ENCODE results near the gene BOD1L2. TPM values are rescaled to one million over a fixed set of nuclear protein-coding genes. Genes with fewer than 3 reads are reported as not detected.

The BOD1L2 gene
- total and polyA plus RNA-seq, 5 donors from 2014 or later, result not detected

DNA sequence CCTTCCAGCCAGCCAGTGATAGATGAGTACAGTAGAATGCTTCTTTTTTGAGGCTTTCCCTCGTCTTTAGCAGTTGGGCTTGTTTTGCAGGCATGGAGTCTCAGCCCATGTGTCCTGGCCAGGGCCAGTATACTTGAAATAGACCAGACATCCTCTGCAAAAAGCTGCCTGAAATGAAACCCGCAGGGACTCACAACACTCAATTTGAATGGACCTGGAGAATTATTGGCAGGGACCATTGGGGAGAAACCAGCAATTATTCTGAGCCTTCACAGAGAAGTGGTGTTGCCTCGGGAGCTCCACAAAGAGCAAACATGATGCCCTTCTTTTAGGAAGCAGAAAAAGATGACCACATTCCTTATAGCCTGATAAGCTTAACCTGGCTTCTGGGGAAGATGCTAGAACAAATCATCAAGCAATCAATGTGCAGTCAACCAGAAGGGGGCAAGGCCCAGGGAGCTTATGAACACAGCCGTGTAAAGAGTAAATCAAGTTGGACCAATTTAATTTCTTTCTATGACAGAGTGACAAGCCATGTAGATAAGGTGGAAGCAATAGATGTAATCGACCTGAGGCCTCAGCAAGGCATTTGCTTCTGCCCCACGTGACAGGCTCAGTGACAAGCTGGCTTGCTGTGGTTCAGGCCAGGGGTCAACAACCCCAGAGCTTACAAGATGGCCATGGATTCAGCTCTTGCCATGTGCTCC lies 42.1 kb downstream of the BOD1L2 start:
- H3K4me1 ChIP-seq (ENCODE audit: control insufficient read depth, insufficient read depth, low read length, poor library complexity, severe bottlenecking), result no peaks in the 10 kb centered on the region
- no peak for DNase-seq
- H3K36me3 ChIP-seq (ENCODE audit: control insufficient read depth, insufficient read depth, low read length), result no peaks in the 10 kb centered on the region
- peaks cover 12% of the 10 kb centered on the region for H3K27me3 Mint-ChIP-seq
- H3K27me3 ChIP-seq (ENCODE audit: control insufficient read depth, insufficient read depth, low read length), result peaks cover 10% of the 10 kb centered on the region
- no peak overlapping the region for H3K4me3 Mint-ChIP-seq
- H3K4me1 Mint-ChIP-seq, result no peaks in the 10 kb centered on the region
- H3K4me3 ChIP-seq (ENCODE audit: low read depth, low read length), result no peak overlapping the region
- ATAC-seq (ENCODE audit: low read depth in 2 of 2), result no peak
- no peaks in the 10 kb centered on the region for H3K36me3 Mint-ChIP-seq
- H3K27ac ChIP-seq (ENCODE audit: insufficient read depth, low read length, poor library complexity, severe bottlenecking), result no peak overlapping the region
- H3K9me3 ChIP-seq (ENCODE audit: control insufficient read depth in 2 of 2, low read length in 2 of 2), result peaks cover 14 to 20% of the 10 kb centered on the region in 2 experiments
- H3K27ac Mint-ChIP-seq, result no peak overlapping the region
- H3K9me3 Mint-ChIP-seq, result peaks cover 3 to 19% (median 13%) of the 10 kb centered on the region in 7 donors

DNA sequence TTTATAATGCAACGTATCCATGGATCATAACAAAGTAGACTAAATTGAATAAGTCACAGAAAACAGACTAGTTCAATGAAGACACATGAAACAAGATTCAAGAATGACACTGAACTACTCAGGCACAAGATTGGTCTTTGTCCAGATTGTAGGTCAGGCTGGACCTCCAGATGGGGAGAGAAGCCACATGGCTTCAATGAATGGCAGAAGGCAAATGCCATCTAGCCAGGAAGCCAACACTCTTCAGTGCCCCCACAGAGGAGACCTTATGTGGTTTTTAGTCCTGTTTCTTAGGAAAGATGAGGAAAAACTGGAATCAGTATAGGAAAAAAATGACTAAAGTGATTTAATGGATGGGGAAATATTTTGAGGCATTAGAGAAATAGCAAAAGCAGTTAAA lies 43.1 kb downstream of the BOD1L2 start:
- Mint-ChIP-seq H3K27me3 (peaks cover 12% of the 10 kb centered on the region), H3K4me1 (no peaks in the 10 kb centered on the region), H3K27ac (no peak overlapping the region), H3K4me3 (no peak overlapping the region), H3K9me3 (peaks cover 3 to 16% (median 12%) of the 10 kb centered on the region in 7 donors), H3K36me3 (no peaks in the 10 kb centered on the region)
- H3K4me1 ChIP-seq (ENCODE audit: control insufficient read depth, insufficient read depth, low read length, poor library complexity, severe bottlenecking), result no peaks in the 10 kb centered on the region
- H3K36me3 ChIP-seq (ENCODE audit: control insufficient read depth, insufficient read depth, low read length), result no peaks in the 10 kb centered on the region
- DNase-seq (no peak), ATAC-seq (ENCODE audit: low read depth in 2 of 2) (no peak)
- no peak overlapping the region for H3K27ac ChIP-seq (ENCODE audit: insufficient read depth, low read length, poor library complexity, severe bottlenecking)
- peaks cover 12% of the 10 kb centered on the region for H3K27me3 ChIP-seq (ENCODE audit: control insufficient read depth, insufficient read depth, low read length)
- H3K4me3 ChIP-seq (ENCODE audit: low read depth, low read length), result no peak overlapping the region
- peaks cover 6 to 13% of the 10 kb centered on the region in 2 experiments for H3K9me3 ChIP-seq (ENCODE audit: control insufficient read depth in 2 of 2, low read length in 2 of 2)

DNA sequence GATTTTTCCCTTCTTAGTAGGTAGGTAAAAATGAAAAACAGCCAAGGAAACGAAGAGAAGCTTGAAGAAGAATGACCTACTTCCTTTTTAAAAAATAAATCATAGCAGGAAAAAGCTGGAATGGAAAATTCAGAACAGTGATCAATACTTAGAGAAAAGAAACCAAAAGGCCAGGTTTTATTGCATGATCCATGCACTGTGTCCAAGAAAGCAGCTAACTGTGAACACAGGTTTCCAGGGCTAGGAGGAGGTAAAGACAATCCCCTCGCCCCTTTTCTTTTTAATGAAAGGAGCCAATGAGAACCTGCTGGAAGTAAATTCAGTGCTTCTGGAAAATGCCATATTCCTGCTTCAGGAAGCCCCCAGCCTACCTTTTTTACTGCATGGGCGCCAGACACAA lies 47.2 kb downstream of the BOD1L2 start:
- no peak overlapping the region for H3K4me3 Mint-ChIP-seq
- peaks cover 14% of the 10 kb centered on the region for H3K27me3 Mint-ChIP-seq
- no peaks in the 10 kb centered on the region for H3K36me3 Mint-ChIP-seq
- Histone ChIP-seq H3K27ac (ENCODE audit: insufficient read depth, low read length, poor library complexity, severe bottlenecking) (no peak overlapping the region), H3K36me3 (ENCODE audit: control insufficient read depth, insufficient read depth, low read length) (no peaks in the 10 kb centered on the region), H3K4me1 (ENCODE audit: control insufficient read depth, insufficient read depth, low read length, poor library complexity, severe bottlenecking) (no peaks in the 10 kb centered on the region), H3K27me3 (ENCODE audit: control insufficient read depth, insufficient read depth, low read length) (peaks cover 10% of the 10 kb centered on the region), H3K9me3 (ENCODE audit: control insufficient read depth in 2 of 2, low read length in 2 of 2) (no peaks in the 10 kb centered on the region), H3K4me3 (ENCODE audit: low read depth, low read length) (no peak overlapping the region)
- no peaks in the 10 kb centered on the region for H3K4me1 Mint-ChIP-seq
- ATAC-seq (ENCODE audit: low read depth in 2 of 2) (no peak), DNase-seq (no peak)
- H3K27ac Mint-ChIP-seq, result no peak overlapping the region
- peaks cover 0 to 5% (median 0%) of the 10 kb centered on the region in 7 donors for H3K9me3 Mint-ChIP-seq

DNA sequence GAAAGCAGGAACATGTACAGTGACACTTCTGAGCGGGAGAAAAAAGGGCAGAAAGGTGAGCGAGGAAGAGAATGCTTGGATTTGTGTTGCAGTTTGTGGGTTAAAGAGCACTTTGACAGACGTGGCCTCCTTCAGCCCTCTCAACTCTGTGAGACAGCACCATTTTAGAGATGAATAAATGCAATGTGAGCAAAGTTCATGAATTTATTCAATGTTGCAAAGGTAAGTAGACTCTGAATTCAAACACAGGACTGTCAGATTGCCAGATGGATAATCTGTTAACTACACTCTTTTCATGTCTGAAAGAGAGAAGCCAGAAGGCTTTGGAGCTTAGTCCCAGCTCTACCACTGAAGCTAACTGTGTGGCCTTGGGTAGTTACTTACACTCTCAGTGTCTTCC lies 47.7 kb downstream of the BOD1L2 start:
- H3K27me3 ChIP-seq (ENCODE audit: control insufficient read depth, insufficient read depth, low read length), result peaks cover 6% of the 10 kb centered on the region
- no peak for ATAC-seq (ENCODE audit: low read depth in 2 of 2)
- H3K36me3 ChIP-seq (ENCODE audit: control insufficient read depth, insufficient read depth, low read length), result no peaks in the 10 kb centered on the region
- peaks cover 0 to 5% (median 0%) of the 10 kb centered on the region in 7 donors for H3K9me3 Mint-ChIP-seq
- H3K27ac ChIP-seq (ENCODE audit: insufficient read depth, low read length, poor library complexity, severe bottlenecking), result no peak overlapping the region
- no peaks in the 10 kb centered on the region for H3K36me3 Mint-ChIP-seq
- no peak overlapping the region for H3K27ac Mint-ChIP-seq
- peaks cover 8% of the 10 kb centered on the region for H3K27me3 Mint-ChIP-seq
- no peak overlapping the region for H3K4me3 Mint-ChIP-seq
- no peak overlapping the region for H3K4me3 ChIP-seq (ENCODE audit: low read depth, low read length)
- no peaks in the 10 kb centered on the region for H3K4me1 ChIP-seq (ENCODE audit: control insufficient read depth, insufficient read depth, low read length, poor library complexity, severe bottlenecking)
- no peaks in the 10 kb centered on the region for H3K9me3 ChIP-seq (ENCODE audit: control insufficient read depth in 2 of 2, low read length in 2 of 2)
- H3K4me1 Mint-ChIP-seq, result no peaks in the 10 kb centered on the region
- DNase-seq, result no peak

DNA sequence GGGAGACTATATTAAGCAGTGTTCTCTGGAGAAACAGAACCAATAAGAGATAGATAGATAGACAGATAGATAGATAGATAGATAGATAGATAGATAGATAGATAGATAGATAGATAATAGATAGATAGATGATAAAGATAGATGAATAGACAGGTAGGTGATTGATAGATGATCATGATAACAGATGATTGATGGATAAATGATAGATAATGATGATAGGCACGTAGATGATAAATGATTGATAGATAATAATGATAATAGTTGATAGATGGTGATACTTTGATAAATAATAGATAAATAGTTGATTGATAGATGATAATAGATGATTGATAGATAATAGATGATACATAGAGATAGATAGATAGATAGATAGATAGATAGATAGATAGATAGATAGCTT lies 48.5 kb downstream of the BOD1L2 start:
- no peak for ATAC-seq (ENCODE audit: low read depth in 2 of 2)
- Histone ChIP-seq H3K4me1 (ENCODE audit: control insufficient read depth, insufficient read depth, low read length, poor library complexity, severe bottlenecking) (no peaks in the 10 kb centered on the region), H3K4me3 (ENCODE audit: low read depth, low read length) (no peak overlapping the region), H3K27ac (ENCODE audit: insufficient read depth, low read length, poor library complexity, severe bottlenecking) (no peak overlapping the region), H3K9me3 (ENCODE audit: control insufficient read depth in 2 of 2, low read length in 2 of 2) (no peaks in the 10 kb centered on the region), H3K27me3 (ENCODE audit: control insufficient read depth, insufficient read depth, low read length) (peaks cover 6% of the 10 kb centered on the region), H3K36me3 (ENCODE audit: control insufficient read depth, insufficient read depth, low read length) (no peaks in the 10 kb centered on the region)
- Mint-ChIP-seq H3K9me3 (peaks cover 0 to 4% (median 0%) of the 10 kb centered on the region in 7 donors), H3K4me1 (no peaks in the 10 kb centered on the region), H3K27ac (no peak overlapping the region), H3K27me3 (peaks cover 8% of the 10 kb centered on the region), H3K36me3 (no peaks in the 10 kb centered on the region), H3K4me3 (no peak overlapping the region)
- no peak for DNase-seq

DNA sequence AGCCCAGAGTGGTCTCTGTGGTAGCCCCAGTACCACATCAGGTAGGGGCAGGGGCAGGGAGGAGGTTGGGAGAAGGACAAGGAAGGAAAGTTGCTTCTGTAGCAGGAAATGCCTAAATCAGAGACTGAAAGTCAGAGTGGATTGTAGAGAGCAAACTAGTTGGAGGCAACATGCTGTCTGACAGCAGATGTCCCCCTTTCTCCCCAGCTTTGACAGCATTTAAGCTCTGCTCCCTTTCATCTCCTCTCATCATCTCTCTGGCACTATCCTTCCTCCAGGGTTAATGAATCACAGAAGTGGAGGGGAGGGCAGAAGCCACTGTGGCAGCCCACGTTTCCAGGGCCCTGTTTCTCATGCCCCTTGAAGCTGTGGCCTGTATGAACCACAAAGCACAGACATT lies 50.4 kb downstream of the BOD1L2 start:
- Mint-ChIP-seq H3K9me3 (peaks cover 0 to 2% (median 0%) of the 10 kb centered on the region in 7 donors), H3K4me3 (no peak overlapping the region), H3K36me3 (no peaks in the 10 kb centered on the region), H3K27ac (no peak overlapping the region), H3K27me3 (peaks cover 16% of the 10 kb centered on the region), H3K4me1 (no peaks in the 10 kb centered on the region)
- Histone ChIP-seq H3K27me3 (ENCODE audit: control insufficient read depth, insufficient read depth, low read length) (peaks cover 6% of the 10 kb centered on the region), H3K4me3 (ENCODE audit: low read depth, low read length) (no peak overlapping the region), H3K27ac (ENCODE audit: insufficient read depth, low read length, poor library complexity, severe bottlenecking) (no peak overlapping the region), H3K4me1 (ENCODE audit: control insufficient read depth, insufficient read depth, low read length, poor library complexity, severe bottlenecking) (no peaks in the 10 kb centered on the region), H3K36me3 (ENCODE audit: control insufficient read depth, insufficient read depth, low read length) (no peaks in the 10 kb centered on the region), H3K9me3 (ENCODE audit: control insufficient read depth in 2 of 2, low read length in 2 of 2) (no peaks in the 10 kb centered on the region)
- DNase-seq, result no peak
- no peak for ATAC-seq (ENCODE audit: low read depth in 2 of 2)

DNA sequence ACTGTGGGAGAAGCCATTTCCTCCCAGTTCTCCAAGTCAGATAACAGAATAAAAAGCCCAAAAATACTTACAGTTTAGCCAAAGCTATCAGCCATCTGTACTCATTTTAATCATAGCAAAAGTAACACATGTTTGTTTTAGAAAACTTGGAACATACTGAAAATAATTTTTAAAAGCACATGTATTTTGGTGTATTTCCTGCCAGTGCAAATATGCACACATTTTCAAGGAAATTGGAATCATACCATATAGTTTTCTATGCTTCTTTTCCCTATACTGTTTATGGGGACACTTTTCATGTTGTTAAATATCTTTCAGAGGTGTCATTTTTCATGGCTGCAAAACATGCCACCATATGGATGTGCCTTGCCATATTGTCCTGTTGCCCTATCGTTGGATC lies 51.2 kb downstream of the BOD1L2 start:
- H3K27ac Mint-ChIP-seq, result no peak overlapping the region
- H3K27me3 ChIP-seq (ENCODE audit: control insufficient read depth, insufficient read depth, low read length), result peaks cover 5% of the 10 kb centered on the region
- no peaks in the 10 kb centered on the region for H3K4me1 ChIP-seq (ENCODE audit: control insufficient read depth, insufficient read depth, low read length, poor library complexity, severe bottlenecking)
- no peaks in the 10 kb centered on the region for H3K36me3 ChIP-seq (ENCODE audit: control insufficient read depth, insufficient read depth, low read length)
- no peaks in the 10 kb centered on the region for H3K9me3 ChIP-seq (ENCODE audit: control insufficient read depth in 2 of 2, low read length in 2 of 2)
- H3K27me3 Mint-ChIP-seq, result peaks cover 16% of the 10 kb centered on the region
- H3K4me3 Mint-ChIP-seq, result no peak overlapping the region
- H3K4me3 ChIP-seq (ENCODE audit: low read depth, low read length), result no peak overlapping the region
- H3K4me1 Mint-ChIP-seq, result no peaks in the 10 kb centered on the region
- H3K27ac ChIP-seq (ENCODE audit: insufficient read depth, low read length, poor library complexity, severe bottlenecking), result no peak overlapping the region
- peaks cover 0 to 2% (median 0%) of the 10 kb centered on the region in 7 donors for H3K9me3 Mint-ChIP-seq
- ATAC-seq (ENCODE audit: low read depth in 2 of 2), result no peak
- no peaks in the 10 kb centered on the region for H3K36me3 Mint-ChIP-seq
- no peak for DNase-seq
